AG04449 (cell line): ENCODE measurements around the gene LY6G6F.

ENCODE experiments used
- CTCF ChIA-PET: fragments of 350-600 bp; formaldehyde crosslinking; extraction: SDS; loops from one replicate; lab custom pipeline; 2021; ENCODE audit warnings: antibody characterized with exemption; lab: Yijun Ruan, JAX
- POLR2A ChIA-PET: fragments of 400-600, 350-600 bp; formaldehyde crosslinking; extraction: SDS; loops from one replicate; lab custom pipeline; 2020; ENCODE audit warnings: antibody characterized with exemption, inconsistent platforms; lab: Yijun Ruan, JAX
- DNase-seq: peaks from one replicate; pipeline ENCODE4 v3.0.0-alpha.2; 2010; ENCODE audit warnings: low read depth, low spot score
- H3K4me3 ChIP-seq: 2 replicates; pipeline ENCODE4 v1.5.1; 2011; ENCODE audit warnings: low read depth, mild to moderate bottlenecking, control low read depth, low read length
- TF ChIP-seq, protein P1 (sequence below): IDR thresholded peaks from one replicate; pipeline ENCODE4 v1.5.1; 2011; ENCODE audit warnings: mild to moderate bottlenecking, moderate library complexity, low read length, control low read depth, inconsistent platforms; ENCODE audit not compliant: insufficient read depth; ENCODE audit errors: missing control alignments

LY6G6F gene

DNA sequence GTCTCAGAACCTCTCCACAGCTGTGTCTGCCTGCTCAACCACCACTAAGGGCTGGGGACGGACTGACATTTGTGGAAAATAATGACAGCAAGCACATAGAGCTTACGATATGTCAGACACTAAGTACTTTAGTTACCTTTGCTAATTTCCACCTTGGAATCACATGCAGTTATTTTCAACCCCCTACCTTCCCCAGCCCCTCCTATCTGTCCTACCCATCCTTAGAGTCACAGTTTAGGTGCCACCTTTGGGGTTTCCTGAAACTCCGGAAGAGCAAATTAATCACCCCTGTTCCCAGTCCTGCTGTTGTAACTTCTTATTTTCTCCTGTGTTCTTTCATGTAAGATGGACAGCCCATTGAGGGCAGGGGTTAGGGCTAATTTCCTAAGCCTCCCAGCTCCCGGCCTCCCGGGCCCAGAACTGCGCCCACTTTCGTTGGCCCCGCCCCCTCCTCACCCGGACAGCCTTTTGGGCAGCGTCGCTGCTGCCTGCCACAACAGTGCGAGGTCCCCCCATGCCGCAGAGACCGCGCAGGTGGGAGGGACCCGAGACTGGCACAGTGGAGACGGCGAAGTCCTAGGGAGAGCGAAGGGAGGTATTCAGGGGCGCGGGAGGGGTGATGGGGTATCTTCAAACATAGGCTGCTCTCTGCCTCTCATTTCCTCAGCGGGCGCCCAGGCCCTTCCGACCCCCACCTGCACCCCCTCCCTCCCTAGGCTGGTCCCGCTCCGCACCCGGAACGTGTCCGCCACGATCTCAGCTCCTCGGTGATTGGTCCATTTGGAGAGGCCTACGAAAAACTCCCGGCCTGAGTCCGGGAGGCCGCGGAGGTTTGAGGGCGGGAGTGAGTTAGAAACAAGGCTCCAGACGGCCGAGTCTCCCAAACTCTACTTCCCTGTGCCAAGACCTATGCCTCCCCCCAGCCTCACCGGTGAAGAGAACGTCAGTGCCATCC is 21.3 kb downstream of the LY6G6F start:
- ChIA-PET POLR2A (interaction anchor here (1.6 to 3.9 kb wide), 5 partner anchors 12 to 111 kb away, joined by 5 to 16 read pairs (median 9); partner anchors contain the start of genes HSPA1B, LSM2 and MSH5), CTCF (interaction anchor here (0.9 to 3.9 kb wide), 9 partner anchors 11 to 107 kb away, joined by 3 to 24 read pairs (median 4); partner anchors contain the start of genes HSPA1A, HSPA1L, LY6G6D and MSH5)
- H3K4me3 ChIP-seq = peak overlapping the region; percentile 89
- no peak for DNase-seq
- TF ChIP-seq, protein P1, sequence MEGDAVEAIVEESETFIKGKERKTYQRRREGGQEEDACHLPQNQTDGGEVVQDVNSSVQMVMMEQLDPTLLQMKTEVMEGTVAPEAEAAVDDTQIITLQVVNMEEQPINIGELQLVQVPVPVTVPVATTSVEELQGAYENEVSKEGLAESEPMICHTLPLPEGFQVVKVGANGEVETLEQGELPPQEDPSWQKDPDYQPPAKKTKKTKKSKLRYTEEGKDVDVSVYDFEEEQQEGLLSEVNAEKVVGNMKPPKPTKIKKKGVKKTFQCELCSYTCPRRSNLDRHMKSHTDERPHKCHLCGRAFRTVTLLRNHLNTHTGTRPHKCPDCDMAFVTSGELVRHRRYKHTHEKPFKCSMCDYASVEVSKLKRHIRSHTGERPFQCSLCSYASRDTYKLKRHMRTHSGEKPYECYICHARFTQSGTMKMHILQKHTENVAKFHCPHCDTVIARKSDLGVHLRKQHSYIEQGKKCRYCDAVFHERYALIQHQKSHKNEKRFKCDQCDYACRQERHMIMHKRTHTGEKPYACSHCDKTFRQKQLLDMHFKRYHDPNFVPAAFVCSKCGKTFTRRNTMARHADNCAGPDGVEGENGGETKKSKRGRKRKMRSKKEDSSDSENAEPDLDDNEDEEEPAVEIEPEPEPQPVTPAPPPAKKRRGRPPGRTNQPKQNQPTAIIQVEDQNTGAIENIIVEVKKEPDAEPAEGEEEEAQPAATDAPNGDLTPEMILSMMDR = no peak

DNA sequence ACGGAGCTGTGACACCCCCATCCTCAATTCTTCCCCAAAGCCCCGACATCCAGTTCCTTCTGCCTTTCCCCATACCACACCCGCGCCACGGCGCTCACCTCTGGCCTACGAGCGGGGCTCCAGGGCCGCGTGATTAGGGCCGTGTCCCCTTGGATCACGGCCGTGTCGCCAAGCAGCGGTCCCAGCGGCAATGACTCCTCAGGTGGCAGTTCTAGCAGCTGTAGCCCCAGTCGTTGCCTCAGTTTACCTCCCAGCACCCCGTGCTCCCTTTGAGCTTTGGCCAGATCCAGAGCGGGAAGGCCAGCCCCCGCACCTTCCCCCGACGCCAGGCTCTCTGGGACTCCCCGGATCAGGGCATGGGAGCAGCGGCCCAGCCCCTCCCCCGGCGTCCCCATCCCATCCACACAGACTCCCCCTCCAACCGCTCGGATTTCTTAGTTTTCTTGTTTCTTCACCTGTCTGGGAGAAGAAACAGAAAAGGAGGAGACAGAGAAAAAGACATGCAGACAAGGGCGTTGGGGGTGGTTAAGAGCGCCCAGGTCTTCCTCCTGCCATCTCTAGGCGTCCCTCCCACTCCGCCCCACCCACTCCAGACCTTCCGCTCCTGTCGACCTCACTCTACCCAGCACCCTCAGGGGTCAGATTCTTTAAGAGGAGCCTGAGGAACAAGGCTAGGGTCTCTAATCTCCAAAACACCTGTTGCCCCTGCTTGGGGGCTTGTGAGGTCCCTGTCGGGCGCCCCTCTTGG is 22.3 kb downstream of the LY6G6F start, which contains the start of gene DDAH2:
Gene DDAH2 (minus strand): TSS at position 533 of the 748 bp plus-strand sequence. CDS start 138 bp downstream, at position 395.
- no peak for DNase-seq
- TF ChIP-seq, protein P1 = no peak
- CTCF ChIA-PET = interaction anchor here (1.1 to 3.9 kb wide), 11 partner anchors 10 to 223 kb away, joined by 3 to 24 read pairs (median 4); partner anchors contain the start of genes HSPA1A, HSPA1L, LY6G6D and MSH5
- POLR2A ChIA-PET = interaction anchor here (0.9 to 3.9 kb wide), 14 partner anchors 9 to 134 kb away, joined by 3 to 16 read pairs (median 6); partner anchors contain the start of genes ABHD16A, HSPA1A, HSPA1B and HSPA1L
- H3K4me3 ChIP-seq = peak within 1 kb of the TSS; percentile 89

DNA sequence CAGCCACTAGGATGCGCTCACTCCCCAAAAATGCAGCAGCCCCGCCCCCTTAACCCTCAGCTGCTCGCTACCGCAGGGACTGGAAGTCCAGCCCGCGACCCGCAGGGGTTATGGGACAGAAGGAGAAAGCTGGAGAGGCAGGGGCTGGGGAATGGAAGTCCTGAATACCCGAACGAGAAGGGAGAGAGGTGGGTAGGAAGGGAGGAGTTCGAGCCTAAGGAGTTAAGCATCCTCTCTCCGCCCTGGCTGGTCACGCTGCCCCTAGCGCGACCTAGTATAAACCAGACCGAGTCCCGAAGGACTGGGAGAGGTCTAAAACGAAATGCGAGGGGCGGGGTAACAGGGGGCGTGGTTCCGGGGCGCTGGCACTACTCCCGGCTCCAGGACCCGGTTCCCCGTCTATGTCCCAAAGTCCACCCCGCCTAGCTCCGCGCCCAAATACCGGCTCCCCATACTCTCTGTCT is 22.9 kb downstream of the LY6G6F start:
- DNase-seq = no peak
- POLR2A ChIA-PET = interaction anchor here (0.9 to 3.9 kb wide), 14 partner anchors 9 to 133 kb away, joined by 3 to 16 read pairs (median 6); partner anchors contain the start of genes ABHD16A, HSPA1A, HSPA1B and HSPA1L
- CTCF ChIA-PET = interaction anchor here (0.8 to 3.9 kb wide), 12 partner anchors 9 to 222 kb away, joined by 3 to 24 read pairs (median 5); partner anchors contain the start of genes HSPA1A, HSPA1L, LSM2 and LY6G6D
- TF ChIP-seq, protein P1 = peak; percentile 72
- H3K4me3 ChIP-seq = peak overlapping the region; percentile 89

DNA sequence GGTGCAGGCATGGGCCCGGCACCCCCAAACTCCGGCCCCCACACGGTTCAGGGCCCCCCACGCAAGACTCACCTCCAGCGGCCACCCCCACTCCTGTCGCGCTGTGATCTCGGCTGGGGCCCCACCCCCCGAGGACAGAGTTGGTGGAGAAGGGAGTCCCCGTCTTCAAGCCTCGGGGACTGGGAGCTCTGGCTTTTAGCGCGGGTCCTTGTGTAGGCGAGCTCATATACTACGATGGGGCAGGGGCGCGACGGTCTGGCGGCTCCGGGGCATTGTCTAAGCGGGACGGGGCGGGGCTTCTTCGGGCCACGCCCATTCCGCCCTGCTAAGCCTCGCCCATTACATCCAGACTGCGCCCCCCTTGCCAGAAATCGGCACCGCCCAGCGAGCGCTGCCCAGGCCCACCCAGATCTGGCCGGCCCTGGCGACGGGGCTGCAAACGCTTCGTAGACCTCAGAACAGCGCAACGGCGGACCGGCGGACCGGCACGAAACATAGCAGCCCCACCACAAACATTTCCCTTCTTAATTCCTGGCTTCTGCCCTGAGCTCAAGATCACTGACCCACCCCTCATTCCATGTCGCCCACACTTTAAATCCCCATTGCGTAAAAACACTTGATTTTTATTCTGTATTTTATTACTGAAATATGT is 23.4 kb downstream of the LY6G6F start:
- TF ChIP-seq, protein P1 = no peak
- H3K4me3 ChIP-seq = peak overlapping the region; percentile 89
- CTCF ChIA-PET = interaction anchor here (0.8 to 3.9 kb wide), 16 partner anchors 9 to 222 kb away, joined by 3 to 24 read pairs (median 4); partner anchors contain the start of genes HSPA1A, HSPA1L, LSM2 and LY6G6D
- POLR2A ChIA-PET = interaction anchor here (0.6 to 3.9 kb wide), 15 partner anchors 8 to 133 kb away, joined by 3 to 16 read pairs (median 6); partner anchors contain the start of genes ABHD16A, HSPA1A, HSPA1B and HSPA1L
- DNase-seq = no peak

DNA sequence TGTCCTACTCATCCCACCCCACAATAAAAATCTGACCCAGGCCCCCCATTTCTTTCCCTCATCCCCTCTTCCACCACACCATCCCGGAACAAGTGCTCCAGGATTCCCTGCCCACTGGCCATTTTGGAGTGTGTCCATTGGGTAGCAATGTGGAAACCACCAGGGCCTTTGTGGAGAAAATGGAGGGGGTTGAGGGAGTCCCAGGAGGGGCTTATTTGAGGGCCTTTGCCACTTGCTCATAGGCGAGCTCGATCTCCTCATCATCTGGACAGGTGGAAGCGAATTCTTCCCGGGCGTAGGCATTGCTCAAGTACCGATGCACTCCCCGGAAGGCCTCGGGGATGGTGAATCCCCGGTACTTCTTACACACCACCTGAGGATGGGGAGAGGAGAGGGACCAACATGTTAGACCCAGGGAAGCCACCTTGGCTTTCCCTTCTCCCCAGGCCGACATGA is 24.0 kb downstream of the LY6G6F start:
- CTCF ChIA-PET = interaction anchor here (0.8 to 3.9 kb wide), 12 partner anchors 9 to 150 kb away, joined by 3 to 24 read pairs (median 4); partner anchors contain the start of genes HSPA1A, HSPA1L, LSM2 and LY6G5C
- no peak for DNase-seq
- POLR2A ChIA-PET = interaction anchor here (0.6 to 3.9 kb wide), 11 partner anchors 10 to 132 kb away, joined by 3 to 16 read pairs (median 7); partner anchors contain the start of genes ABHD16A, HSPA1A, HSPA1B and HSPA1L
- no peak overlapping the region; the same call in 1 of the 2 replicates for H3K4me3 ChIP-seq
- TF ChIP-seq, protein P1 = no peak
